Stimulated activated CD8-positive, alpha-beta memory T cell treated with anti-CD3 and anti-CD28 coated beads, Interleukin-12 subunit alpha, Interleukin-12 subunit beta, amount 100 ng/mL, for 1 hour (primary cell): ENCODE data around the gene INPP5K.
"Not testable (repeated sequence)": the region's sequence is repeated elsewhere in the genome, so short reads cannot be mapped to it uniquely, and the experiment has no call there.

Experiments
- DNase-seq: peaks from one replicate; pipeline ENCODE4 v3.0.0-alpha.2; 2020; ENCODE audit warnings: low read depth

The INPP5K gene

GRCh38 chr17:1546292-1546922 is 30.0 kb upstream of the INPP5K start:
- no peak for DNase-seq

GRCh38 chr17:1545618-1546017 is 29.2 kb upstream of the INPP5K start:
- DNase-seq = no peak

DNA sequence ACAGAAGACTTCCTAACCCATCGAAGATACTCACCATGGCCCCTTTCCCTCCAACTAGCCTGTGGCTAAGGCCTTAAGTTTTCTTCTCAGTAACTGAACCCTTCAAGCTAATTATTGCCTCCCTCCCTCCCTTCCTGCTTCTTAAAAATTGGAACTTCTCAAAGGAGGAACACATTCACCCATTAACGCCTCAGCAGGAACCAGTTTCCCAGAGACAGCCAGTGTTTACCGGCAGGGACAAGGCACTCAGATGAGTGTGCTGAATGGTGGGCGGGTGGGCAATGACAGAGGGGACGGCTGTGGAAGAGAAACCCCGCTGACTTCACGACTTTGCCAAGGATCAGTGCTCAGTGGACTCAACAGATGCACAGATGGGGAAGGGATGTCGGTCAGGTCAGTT is 25.9 kb upstream of the INPP5K start:
- no peak for DNase-seq

DNA sequence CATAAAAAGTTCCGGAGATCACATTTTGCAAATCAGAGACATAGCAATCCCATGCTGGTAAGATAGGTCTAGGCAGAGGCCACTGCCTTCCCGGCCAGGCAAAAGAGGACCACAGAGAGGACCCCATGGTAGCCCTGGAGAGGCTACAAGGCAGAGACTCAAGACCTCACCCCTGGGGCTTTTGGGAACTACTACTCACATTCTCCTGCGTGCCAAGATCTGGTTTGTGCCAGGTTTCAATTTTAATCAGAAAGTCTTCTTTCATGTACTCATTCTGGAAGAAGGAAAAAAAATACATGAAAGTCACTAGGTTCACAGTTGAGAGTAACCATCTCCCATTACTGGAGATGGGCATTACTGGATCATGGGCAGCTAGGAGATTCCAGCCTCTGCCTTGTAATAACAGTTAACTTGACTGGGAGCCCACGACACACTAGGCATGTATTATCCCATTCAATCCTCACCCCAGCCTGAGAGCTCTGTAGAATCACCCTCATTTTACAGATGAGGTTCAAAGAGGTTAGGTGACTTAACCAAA is 25.0 kb upstream of the INPP5K start:
- no peak for DNase-seq

DNA sequence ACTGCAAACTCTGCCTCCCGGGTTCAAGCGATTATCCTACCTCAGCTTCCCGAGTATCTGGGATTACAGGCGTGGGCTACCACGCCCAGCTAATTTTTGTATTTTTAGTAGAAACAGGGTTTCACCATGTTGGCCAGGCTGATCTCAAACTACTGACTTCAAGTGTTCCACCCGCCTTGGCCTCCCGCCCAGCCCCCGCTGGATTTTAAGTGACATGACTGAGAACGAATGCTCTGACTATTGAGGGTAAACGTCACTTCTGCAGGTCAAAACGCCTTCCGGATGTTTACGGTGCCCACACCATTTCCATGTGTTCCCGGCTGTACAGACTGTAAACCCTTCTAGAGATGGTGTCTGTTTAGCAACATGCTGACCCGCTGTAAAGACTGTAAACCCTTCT is 23.4 kb upstream of the INPP5K start:
- no peak for DNase-seq

DNA sequence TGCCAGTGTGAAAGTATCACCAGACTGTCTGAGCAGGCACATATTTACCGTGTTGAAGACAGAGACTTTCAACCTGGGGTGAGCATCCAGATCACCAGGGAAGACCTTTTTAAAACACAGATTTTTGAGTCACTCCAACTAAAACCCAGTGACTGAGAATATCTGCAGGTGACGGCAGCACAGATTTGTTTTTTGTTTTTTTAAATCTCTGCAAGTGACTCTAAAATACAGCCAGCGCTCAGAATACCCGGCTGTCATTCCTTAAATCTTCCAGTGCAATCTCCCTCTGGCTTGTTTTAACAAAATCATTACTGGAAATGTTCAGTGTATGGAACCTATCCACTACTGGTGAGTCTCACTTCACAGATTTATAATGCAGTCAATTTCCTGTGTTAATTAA is 19.3 kb upstream of the INPP5K start:
- no peak for DNase-seq

GRCh38 chr17:1533661-1534325 is 17.4 kb upstream of the INPP5K start:
- DNase-seq = no peak

- no peak for DNase-seq
Measured at GRCh38 chr17:1532836-1533602, 16.6 kb upstream of the INPP5K start.

DNA sequence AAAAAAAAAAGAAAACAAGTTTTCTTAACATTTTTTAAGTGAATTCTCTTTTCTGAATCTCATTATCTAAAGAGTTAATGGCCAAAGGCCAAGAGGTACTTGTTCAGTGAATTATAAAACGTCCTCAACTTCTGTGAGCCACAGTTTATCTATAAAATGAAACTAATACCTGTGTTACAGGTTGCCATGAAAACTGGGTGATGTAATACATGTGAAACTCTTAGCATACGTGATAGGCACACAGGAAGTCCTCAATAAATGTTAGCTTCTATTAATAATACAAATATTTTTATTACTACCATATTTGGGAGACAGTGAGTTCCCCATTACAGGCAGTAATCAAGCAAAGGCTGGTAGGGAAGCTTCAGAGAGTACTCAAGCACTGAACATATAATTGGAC is 13.5 kb upstream of the INPP5K start:
- DNase-seq = no peak

- DNase-seq = not testable (repeated sequence)
Measured at GRCh38 chr17:1526876-1527275, 10.5 kb upstream of the INPP5K start.

GRCh38 chr17:1522626-1523025 is 6.2 kb upstream of the INPP5K start:
- no peak for DNase-seq

- no peak for DNase-seq
Measured at GRCh38 chr17:1521086-1521640, 4.8 kb upstream of the INPP5K start.

DNA sequence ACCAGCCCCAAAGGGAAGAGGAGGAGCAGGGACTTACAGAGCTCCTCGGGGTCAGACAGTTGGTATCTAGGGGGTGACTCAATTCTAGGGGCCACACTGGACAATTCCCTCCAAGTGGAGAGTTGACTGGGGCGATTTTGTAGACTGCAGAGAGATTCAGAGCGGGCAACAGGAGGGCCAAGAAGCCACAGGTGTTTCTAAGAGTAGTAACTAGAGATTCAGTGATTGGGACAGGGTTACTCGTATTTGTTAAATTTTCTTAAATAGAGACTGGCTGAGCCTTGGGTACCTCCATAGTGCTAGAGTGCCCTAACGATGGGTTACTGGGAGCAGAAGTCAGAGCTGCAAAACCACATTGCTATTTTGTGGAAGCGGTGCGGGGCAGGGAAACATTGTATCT is 3.3 kb upstream of the INPP5K start:
- DNase-seq = no peak

GRCh38 chr17:1518410-1518809 is 2.0 kb upstream of the INPP5K start:
- no peak for DNase-seq

- no peak for DNase-seq
Measured at GRCh38 chr17:1515640-1516387, 598 bp downstream of the INPP5K start.

DNA sequence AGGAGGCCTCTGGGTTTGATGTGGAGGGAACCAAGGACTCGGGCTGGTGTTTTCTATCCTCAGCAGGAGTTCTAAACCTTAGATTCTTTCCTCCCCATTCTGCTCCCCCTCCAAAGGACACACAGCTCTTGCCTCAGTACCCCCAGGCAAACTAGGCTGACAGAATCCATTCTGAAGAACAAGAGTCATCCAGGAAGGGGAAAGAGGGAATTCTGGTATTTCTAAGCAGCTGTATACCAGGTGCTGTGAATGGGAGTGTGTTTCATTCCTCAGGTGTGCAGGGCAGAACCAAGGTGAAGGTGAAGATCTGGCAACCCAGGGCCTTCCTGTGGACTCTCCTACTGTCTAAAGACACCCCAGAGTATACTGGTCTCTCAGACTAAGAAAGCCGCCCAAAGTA is 4.1 kb downstream of the INPP5K start:
- DNase-seq = no peak

DNA sequence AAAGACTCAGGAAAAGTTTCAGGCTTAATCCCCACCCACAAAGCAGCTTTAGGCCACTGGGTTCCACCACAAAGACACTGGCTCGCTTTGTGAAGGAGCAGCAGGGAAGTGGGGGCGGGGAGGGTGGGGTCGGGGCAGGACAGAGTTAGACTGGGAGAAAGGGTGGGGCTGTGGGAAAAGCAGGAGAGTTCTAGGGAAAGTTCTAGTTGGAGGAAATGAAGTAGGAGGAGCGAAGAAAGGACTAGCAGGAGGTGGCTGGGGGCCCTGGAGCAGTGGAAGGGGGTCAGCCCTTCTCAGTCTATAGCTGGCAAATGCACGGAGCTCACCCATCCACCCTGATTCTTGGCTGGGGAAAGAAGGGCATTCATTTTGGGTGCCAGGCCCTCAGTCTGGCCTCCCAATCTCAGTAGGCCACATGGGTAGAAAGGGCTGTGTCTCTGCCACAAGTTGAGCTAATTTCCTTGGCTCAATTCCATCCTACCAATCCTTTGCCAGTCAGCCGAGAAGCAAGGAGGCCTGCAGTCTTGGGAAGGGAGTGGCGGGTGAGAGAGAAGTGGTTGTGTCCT is 4.6 kb downstream of the INPP5K start:
- no peak for DNase-seq

- DNase-seq = no peak
Measured at GRCh38 chr17:1511290-1511689, 5.1 kb downstream of the INPP5K start.

GRCh38 chr17:1509290-1509881 is 7.0 kb downstream of the INPP5K start:
- DNase-seq = no peak

DNA sequence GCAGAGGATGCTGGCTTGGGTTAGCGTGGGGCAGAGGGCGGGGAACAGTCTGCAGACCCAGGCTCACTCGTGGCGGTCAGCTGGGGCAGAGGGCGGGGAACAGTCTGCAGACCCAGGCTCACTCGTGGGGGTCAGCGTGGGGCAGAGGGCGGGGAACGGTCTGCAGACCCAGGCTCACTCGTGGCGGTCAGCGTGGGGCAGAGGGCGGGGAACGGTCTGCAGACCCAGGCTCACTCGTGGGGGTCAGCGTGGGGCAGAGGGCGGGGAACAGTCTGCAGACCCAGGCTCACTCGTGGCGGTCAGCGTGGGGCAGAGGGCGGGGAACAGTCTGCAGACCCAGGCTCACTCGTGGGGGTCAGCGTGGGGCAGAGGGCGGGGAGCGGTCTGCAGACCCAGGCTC is 7.7 kb downstream of the INPP5K start:
- not testable (repeated sequence) for DNase-seq

DNA sequence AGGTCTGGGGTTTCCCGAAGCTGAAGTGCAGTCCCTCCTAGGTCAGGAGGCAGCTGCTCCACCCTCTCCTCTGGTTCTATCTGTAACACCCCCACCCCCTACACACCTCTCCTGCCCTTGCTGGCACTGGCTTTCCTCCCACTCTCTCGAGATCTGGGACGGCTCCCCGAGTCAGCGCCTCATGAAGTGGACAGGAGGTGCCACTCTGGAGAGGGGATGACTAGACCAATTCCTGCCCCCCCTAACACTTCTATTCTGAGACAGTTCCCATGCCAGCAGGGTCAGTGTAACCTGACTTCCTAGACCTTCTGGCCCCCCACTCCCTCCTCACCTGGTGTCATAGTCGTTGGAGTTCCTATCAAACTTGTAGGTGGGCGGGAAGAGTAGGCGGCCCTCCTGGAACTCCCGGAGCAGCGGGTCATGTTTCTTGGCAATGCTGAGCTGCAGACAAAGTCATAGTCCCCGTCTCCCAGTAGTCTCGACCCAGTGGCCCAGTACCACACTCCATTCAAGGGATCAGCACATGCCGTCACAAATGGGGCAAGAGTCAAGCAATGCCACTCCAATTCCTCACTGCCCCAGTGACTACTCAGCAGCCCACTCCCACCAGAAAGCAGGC is 9.7 kb downstream of the INPP5K start:
- no peak for DNase-seq
